Stimulated activated CD8-positive, alpha-beta memory T cell treated with anti-CD3 and anti-CD28 coated beads, Interleukin-12 subunit alpha, Interleukin-12 subunit beta, amount 100 ng/mL, for 1 hour (primary cell): ENCODE results near the gene RNPS1.
"Not testable (repeated sequence)": the region's sequence is repeated elsewhere in the genome, so short reads cannot be mapped to it uniquely, and the experiment has no call there.

Experiments used
- DNase-seq: peaks from one replicate; pipeline ENCODE4 v3.0.0-alpha.2; 2020; ENCODE audit warnings: low read depth

The RNPS1 gene

GRCh38 chr16:2282866-2283555 is 15.1 kb upstream of the RNPS1 start:
- no peak for DNase-seq

DNA sequence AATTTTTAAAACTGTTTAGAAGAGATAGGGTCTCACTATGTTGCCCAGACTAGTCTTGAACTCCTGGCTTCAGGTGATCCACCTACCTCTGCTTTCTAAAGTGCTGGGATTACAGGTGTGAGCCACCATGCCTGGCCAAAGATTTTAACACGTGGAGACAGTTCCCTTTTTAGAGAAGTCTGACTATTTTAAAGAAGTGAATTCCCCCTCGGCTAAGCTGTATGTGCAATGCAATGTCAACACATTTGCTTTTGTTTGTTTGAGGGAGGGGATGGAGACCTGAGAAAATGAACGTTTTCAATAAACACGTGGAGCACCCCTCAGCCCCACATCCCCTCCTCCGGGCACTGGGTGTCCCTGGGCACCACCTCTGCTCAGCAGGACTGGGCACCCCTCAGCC is 14.3 kb upstream of the RNPS1 start:
- DNase-seq, result no peak

GRCh38 chr16:2280981-2281542 is 13.1 kb upstream of the RNPS1 start:
- no peak for DNase-seq

- no peak for DNase-seq
Observed at GRCh38 chr16:2280461-2280860, 12.5 kb upstream of the RNPS1 start.

DNA sequence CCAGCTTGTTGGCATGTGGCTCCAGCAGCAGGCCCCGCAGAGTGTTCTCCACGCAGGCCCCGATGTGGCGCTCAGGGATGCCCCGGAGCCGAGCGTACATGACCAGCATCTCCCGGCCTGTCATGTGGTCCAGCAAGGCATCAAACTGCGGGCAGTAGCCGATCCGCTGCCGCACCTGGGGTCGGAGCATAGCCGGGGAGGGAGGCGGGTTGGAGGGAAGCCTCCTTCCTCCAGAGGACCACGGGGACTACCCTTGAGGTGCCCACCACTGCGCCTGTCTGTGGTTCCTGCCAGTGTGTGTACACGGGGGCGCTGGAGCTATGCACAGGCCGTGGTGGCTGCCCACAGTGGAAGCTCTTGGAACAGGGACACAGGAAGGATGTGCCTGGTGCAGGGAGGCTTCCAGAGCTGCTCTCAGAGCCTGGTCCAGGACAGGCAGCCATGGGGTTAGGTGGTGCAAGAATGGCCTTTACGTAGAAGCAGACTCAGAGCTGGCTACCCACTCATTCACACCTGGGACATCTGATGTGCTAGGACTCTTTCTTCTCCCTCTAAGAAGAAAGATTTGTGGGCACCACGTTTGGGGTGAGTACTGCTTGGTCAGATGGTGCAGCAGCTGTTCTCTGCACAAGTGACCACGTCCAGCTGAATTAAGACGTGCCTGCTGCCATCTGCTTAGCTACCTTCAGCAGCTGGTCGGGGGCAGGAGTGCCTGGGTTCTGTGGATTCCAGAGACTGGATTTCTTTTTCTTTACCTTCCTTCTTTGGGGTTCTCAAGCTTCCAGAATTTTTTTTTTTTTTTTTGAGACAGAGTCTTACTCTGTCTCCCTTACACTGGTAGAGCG is 11.3 kb upstream of the RNPS1 start:
- no peak for DNase-seq

GRCh38 chr16:2278272-2278608 is 10.3 kb upstream of the RNPS1 start:
- DNase-seq, result no peak

GRCh38 chr16:2277466-2278271 is 9.7 kb upstream of the RNPS1 start:
- DNase-seq, result no peak

DNA sequence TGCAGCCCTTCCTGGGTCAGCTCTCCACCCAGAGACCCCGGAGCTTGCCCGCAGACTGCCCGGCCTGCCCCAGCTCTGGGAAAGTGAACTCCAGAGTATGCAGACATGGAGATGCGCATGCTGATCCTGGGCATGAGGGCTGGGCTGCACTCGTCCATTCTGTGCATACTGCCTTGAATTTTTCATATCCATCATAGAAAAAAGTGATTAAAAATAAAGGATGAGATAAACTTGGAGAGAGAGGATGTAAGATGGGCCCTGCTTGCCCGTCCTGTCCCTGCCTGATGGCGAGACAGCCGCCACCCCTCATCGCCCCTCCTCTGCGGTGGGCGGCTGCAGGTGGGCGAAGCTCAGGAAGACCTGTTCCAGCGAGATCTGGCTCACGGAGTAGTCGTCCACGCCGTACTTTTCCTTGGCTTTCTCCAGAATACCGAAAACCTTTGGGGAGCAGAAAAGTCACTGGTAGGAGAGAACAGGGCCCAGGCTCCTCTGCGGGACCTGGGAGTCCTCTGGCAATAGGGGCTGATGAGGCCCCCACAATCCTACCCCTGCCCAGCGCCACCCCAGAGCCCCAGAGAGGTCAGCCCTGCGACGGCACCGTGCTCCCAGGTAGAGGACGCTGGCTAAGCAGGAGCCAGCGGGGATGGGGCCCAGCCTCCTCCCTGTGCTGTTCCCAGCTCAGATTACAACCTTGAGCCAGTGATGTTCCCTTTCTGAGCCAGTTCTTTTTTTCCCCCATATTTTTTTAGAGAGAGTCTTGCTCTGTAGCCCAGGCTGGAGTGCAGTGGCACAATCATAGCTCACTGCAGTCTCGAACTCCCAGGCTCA is 8.7 kb upstream of the RNPS1 start:
- DNase-seq, result no peak

- no peak for DNase-seq
Observed at GRCh38 chr16:2275476-2276367, 7.8 kb upstream of the RNPS1 start.

DNA sequence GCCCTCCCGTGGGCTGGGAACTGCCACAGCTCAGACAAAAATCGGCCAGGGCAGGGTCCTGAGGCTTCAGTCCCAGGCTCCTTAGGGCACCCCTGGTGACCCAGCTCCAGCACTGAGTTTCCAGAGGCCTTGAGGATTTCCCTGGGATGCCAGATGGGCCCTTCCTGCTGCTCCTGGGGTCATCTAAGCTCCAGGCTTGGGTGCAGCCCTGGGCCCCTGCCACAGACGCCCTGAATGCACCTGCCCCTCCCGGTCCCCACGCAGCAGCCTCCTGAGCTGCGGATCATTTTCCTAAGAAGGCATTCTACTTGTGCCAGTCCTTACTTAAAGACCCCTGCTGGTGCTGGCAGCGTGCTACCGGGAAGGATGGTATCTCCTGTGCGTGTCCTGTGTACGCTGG is 6.0 kb upstream of the RNPS1 start:
- DNase-seq, result no peak

DNA sequence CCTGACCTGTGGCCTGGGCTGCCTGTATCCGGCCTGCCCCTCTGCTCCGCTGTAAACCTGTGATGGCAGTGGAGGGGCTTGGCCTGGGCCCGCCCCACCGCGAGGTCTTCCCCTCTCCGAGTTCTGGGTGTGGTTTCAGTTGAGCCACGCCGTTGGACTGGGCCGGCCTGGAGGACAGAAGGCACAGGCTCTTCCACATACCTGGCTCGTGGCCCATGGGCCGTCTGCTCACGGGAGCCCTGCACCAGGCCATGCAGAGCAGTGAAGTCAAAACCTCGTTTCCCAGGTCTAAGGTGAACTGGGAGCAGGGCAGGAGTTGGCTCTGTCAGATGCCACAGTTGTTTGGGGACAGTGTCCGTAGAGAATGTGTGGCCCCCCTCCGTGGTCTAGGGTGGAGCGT is 5.6 kb upstream of the RNPS1 start:
- no peak for DNase-seq

DNA sequence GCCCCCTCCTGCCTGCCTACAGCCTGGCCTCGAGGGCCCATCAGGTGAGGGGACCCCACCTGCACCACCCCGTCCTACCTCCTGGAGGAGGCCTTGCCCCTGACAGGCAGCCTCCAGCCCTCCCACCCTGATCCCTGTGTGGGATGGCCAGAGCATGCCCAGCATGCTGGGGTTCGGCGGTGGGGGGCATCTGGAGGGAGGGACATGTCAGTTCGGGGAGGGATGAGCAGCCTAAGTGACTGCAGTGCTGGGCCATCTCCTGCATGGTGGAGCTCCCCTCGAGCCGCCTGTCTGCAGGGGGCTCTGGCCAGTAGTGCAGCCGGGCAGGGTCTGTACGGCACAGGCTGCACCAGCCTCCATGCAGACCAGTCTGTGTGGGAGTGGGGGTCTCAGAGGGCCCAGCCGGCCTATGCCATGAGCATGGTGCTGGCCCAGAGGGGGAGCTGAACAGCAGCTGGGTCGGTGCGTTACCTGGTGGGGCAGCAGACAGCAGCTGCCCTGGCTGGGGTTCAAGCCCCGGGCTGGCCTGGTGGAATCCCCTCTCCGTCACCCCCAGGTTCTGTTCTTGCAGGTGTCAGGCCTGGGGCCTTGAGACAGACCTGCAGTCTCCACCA is 4.0 kb upstream of the RNPS1 start:
- no peak for DNase-seq

GRCh38 chr16:2270588-2271470 is 2.9 kb upstream of the RNPS1 start:
- no peak for DNase-seq

GRCh38 chr16:2270070-2270462 is 2.1 kb upstream of the RNPS1 start:
- DNase-seq, result no peak

GRCh38 chr16:2267505-2267912 is 417 bp downstream of the RNPS1 start:
- not testable (repeated sequence) for DNase-seq

DNA sequence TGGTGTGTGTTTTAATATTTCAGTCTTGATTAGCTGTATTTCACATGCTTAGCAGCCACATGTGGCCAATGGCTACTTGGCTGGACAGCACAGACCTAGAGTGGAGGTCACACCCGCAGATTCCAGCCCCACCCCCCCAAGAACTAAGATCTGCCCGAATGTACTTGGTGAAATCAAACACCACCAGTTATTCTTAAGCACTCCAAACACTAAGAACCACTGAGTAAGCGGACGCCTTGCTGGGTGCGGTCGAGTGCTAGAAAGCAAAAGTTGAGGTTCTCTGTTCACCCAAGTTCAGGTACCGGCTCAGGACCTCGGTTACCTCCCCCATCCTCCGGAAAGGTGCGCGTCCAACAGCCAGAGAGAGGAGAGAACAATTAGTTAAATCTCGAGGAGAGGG is 1.0 kb downstream of the RNPS1 start:
- DNase-seq, result not testable (repeated sequence)

DNA sequence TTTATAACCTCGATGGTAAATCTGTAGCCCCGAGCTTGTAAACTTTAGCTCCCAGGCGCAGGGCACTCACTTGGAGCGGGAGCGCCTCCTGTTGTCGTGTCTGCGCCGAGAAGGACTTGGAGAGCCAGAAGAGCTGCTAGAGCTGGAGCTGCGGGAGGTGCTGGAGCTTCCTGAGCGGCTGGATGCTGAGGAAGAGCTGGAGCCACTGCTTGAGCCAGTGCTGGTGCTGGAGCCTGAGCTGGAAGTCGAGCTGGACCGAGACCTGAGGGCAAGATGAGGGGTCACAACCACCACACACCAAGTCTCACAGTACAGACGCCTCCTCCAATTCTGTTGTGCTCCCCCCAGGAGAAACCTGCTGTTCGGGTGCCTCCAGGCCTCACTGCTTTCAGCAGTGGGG is 4.9 kb downstream of the RNPS1 start:
- DNase-seq, result not testable (repeated sequence)

DNA sequence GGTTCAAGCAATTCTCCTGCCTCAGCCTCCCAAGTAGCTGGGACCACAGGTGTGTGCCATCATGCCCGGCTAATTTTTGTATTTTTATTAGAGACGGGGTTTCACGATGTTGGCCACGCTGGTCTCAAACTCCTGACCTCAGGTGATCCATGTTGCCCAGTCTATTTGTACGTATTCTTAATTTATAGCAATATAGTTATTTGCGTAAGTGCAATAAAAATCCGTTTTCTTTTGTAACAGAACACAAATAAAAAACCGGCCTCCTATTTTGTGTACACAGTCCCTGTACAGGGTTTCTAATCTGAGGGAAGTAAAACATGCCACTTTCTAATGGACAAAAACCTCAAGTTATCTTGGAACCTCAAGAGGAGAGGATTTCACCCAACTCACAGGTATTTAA is 7.7 kb downstream of the RNPS1 start:
- no peak for DNase-seq

- DNase-seq, result not testable (repeated sequence)
Observed at GRCh38 chr16:2258530-2258929, 9.4 kb downstream of the RNPS1 start.
